ENCODE measurements around the gene ARPC1B.

ARPC1B gene

GRCh38 chr7:99406557-99406956 is 32.0 kb downstream of the ARPC1B start:
- peak overlapping the region in 1 of 2 donors; percentile 97 for H3K27ac ChIP-seq

GRCh38 chr7:99407872-99408378 is 33.4 kb downstream of the ARPC1B start:
- DNase-seq: peak; percentile 71 to 89
- Histone ChIP-seq H3K27me3 (no peaks in the 10 kb centered on the region), H3K36me3 (peaks cover 40 to 48% (median 43%) of the 10 kb centered on the region in 3 donors), H3K27ac (peak overlapping the region; percentile 93 to 97), H3K4me1 (peaks cover 0 to 53% (median 45%) of the 10 kb centered on the region in 4 donors), H3K4me3 (peak overlapping the region; percentile 94 to 98), H3K9me3 (no peaks in the 10 kb centered on the region)
- TF ChIP-seq CTCF (IDR thresholded peaks at IDR 0.05): no peak
- intact Hi-C loops (cut with DNase I; ENCODE audit: low total_unique reads): no loop called here

More at GRCh38 chr7:99406557-99406956, 32.0 kb downstream of the ARPC1B start:
- H3K27me3 ChIP-seq: no peaks in the 10 kb centered on the region
- no peak for TF ChIP-seq CTCF (IDR thresholded peaks at IDR 0.05)
- H3K4me3 ChIP-seq: no peak overlapping the region
- H3K36me3 ChIP-seq: peaks cover 31 to 48% (median 40%) of the 10 kb centered on the region in 3 donors
- DNase-seq: no peak
- intact Hi-C loops (cut with DNase I; ENCODE audit: low total_unique reads): no loop called here
- H3K9me3 ChIP-seq: no peaks in the 10 kb centered on the region
- H3K4me1 ChIP-seq: peaks cover 0 to 53% (median 45%) of the 10 kb centered on the region in 4 donors

GRCh38 chr7:99408379-99409191 is 34.1 kb downstream of the ARPC1B start, which contains the start of the genes BUD31 and PDAP1:
BUD31 (plus strand) TSS chr7:99408969; CDS start chr7:99411093, 2,124 bp downstream.
PDAP1 (minus strand) TSS chr7:99408597; CDS start chr7:99408548, 49 bp downstream.
- TF ChIP-seq CTCF (IDR thresholded peaks at IDR 0.05): peak in 1 of 2 experiments; percentile 43
- Histone ChIP-seq H3K27me3 (no peaks in the 10 kb centered on the region), H3K9me3 (no peaks in the 10 kb centered on the region), H3K27ac (peak within 1 kb of the TSS; percentile 93 to 97), H3K4me3 (peak within 1 kb of the TSS; percentile 94 to 98), H3K4me1 (peaks cover 0 to 53% (median 45%) of the 10 kb centered on the region in 4 donors), H3K36me3 (peaks cover 38 to 48% (median 44%) of the 10 kb centered on the region in 3 donors)
- peak; percentile 91 to 96 for DNase-seq
- intact Hi-C loops (cut with DNase I; ENCODE audit: low total_unique reads): no loop called here

- no peaks in the 10 kb centered on the region for H3K27me3 ChIP-seq
- no peaks in the 10 kb centered on the region for H3K9me3 ChIP-seq
- H3K4me1 ChIP-seq: peaks cover 0 to 51% (median 43%) of the 10 kb centered on the region in 4 donors
- DNase-seq: no peak
- H3K4me3 ChIP-seq: peak overlapping the region; percentile 94 to 98
- peak overlapping the region; percentile 93 to 97 for H3K27ac ChIP-seq
- TF ChIP-seq CTCF (IDR thresholded peaks at IDR 0.05): no peak
- H3K36me3 ChIP-seq: peaks cover 34 to 48% (median 44%) of the 10 kb centered on the region in 3 donors
- intact Hi-C loops (cut with DNase I; ENCODE audit: low total_unique reads): no loop called here
Measured at GRCh38 chr7:99409192-99409572, 34.7 kb downstream of the ARPC1B start.

- no peak for TF ChIP-seq CTCF (IDR thresholded peaks at IDR 0.05)
- intact Hi-C loops (cut with DNase I; ENCODE audit: low total_unique reads): loop anchor here (10.0 kb wide), 1 partner anchor 375 kb away; no protein-coding TSS in a partner anchor
- Histone ChIP-seq H3K27me3 (no peaks in the 10 kb centered on the region), H3K36me3 (peaks cover 35 to 46% (median 45%) of the 10 kb centered on the region in 3 donors), H3K9me3 (no peaks in the 10 kb centered on the region), H3K4me3 (peak overlapping the region; percentile 94 to 98), H3K4me1 (peaks cover 0 to 45% (median 38%) of the 10 kb centered on the region in 4 donors), H3K27ac (peak overlapping the region; percentile 93 to 97)
- no peak for DNase-seq
Measured at GRCh38 chr7:99409806-99410205, 35.3 kb downstream of the ARPC1B start.
